GM12878 (cell line): ENCODE data around the gene METTL1. TPM values are rescaled to one million over a fixed set of nuclear protein-coding genes. Genes with fewer than 3 reads are reported as not detected.

Experiments
- ATAC-seq: fragments of 200-7000 bp; cut with Tn5 transposase; 3 replicates; pipeline ENCODE4 v1.9.1; 2020; ENCODE audit warnings: mild to moderate bottlenecking, moderate library complexity
- BruUV-seq: library from RNA; stranded (reverse); fragments of 400-500 nt; replicated peaks from 2 replicates; lab custom pipeline; 2021; lab: Mats Ljungman, UMichigan
- CTCF ChIA-PET: fragments of 300-600 bp; sonication (Branson Sonifier 250); formaldehyde crosslinking; extraction: SDS; loops from one replicate; lab custom pipeline; 2021; ENCODE audit warnings: inconsistent platforms; lab: Yijun Ruan, JAX
- POLR2A ChIA-PET: fragments of 350-600 bp; formaldehyde crosslinking; extraction: SDS; loops from one replicate; lab custom pipeline; 2021; ENCODE audit warnings: inconsistent platforms; lab: Charles Lee
- RAD21 ChIA-PET: fragments of 300-600 bp; sonication (Branson Sonifier 250); formaldehyde crosslinking; loops from one replicate; lab custom pipeline; 2023; ENCODE audit warnings: antibody characterized with exemption; ENCODE audit not compliant: unreplicated experiment; lab: Charles Lee
- SMC1A ChIA-PET: fragments of 300-600 bp; sonication (Branson Sonifier 250); formaldehyde crosslinking; loops from one replicate; lab custom pipeline; 2023; ENCODE audit not compliant: unreplicated experiment, uncharacterized antibody; lab: Charles Lee
- DNase-seq: peaks from one replicate; pipeline ENCODE4 v3.0.0-alpha.2; 2011; ENCODE audit warnings: low read depth, low spot score
- FAIRE-seq: peaks from 3 replicates; lab custom pipeline; 2011; peaks lifted over from hg19 to GRCh38; lab: Jason Lieb, UNC
- H2AFZ ChIP-seq: 2 replicates; pipeline ENCODE4 v1.6.0; 2011; ENCODE audit warnings: low read depth, low read length, control low read depth; ENCODE audit not compliant: control insufficient read depth
- H3K27ac ChIP-seq: 2 replicates; pipeline ENCODE4 v1.5.1; 2011; ENCODE audit warnings: control low read depth; ENCODE audit not compliant: control insufficient read depth, insufficient read depth
- H3K27me3 ChIP-seq, 2 experiments: replicated peaks in 1 of 2; 2 replicates each; pipeline versions ENCODE4 v1.6.0 to v1.6.1; 2011; ENCODE audit warnings: low read length in 1 of 2; ENCODE audit not compliant: control insufficient read depth in 2 of 2, insufficient read depth in 2 of 2
- H3K36me3 ChIP-seq, 2 experiments: 2 replicates each; pipeline ENCODE4 v1.5.1; 2011; ENCODE audit warnings: low read length in 1 of 2; ENCODE audit not compliant: control insufficient read depth in 2 of 2, insufficient read depth in 2 of 2
- H3K4me1 ChIP-seq: 2 replicates; pipeline ENCODE4 v1.6.1; 2011; ENCODE audit warnings: mild to moderate bottlenecking, low read length, moderate library complexity, mixed read lengths; ENCODE audit not compliant: control insufficient read depth, insufficient read depth
- H3K4me2 ChIP-seq: 2 replicates; pipeline ENCODE4 v1.6.0; 2011; ENCODE audit warnings: control low read depth; ENCODE audit not compliant: control insufficient read depth, insufficient read depth
- H3K4me3 ChIP-seq: fragments of 200-600 bp; sonication (generic); 2 replicates; pipeline ENCODE4 v1.5.1; 2016
- H3K79me2 ChIP-seq: 2 replicates; pipeline ENCODE4 v1.6.0; 2011; ENCODE audit warnings: low read length; ENCODE audit not compliant: control insufficient read depth, insufficient read depth
- H3K9ac ChIP-seq: 2 replicates; pipeline ENCODE4 v1.8.0; 2011; ENCODE audit warnings: low read length, control low read depth, mixed read lengths; ENCODE audit not compliant: control insufficient read depth, insufficient read depth
- H3K9me3 ChIP-seq: replicated peaks from 3 replicates; pipeline ENCODE4 v1.5.1; 2011; ENCODE audit warnings: mild to moderate bottlenecking, low read length; ENCODE audit not compliant: control insufficient read depth, insufficient read depth
- H4K20me1 ChIP-seq: 2 replicates; pipeline ENCODE4 v1.6.0; 2011; ENCODE audit not compliant: control insufficient read depth, insufficient read depth
- EZH2 ChIP-seq: IDR thresholded peaks from 2 replicates; pipeline ENCODE4 v1.6.1; 2012; ENCODE audit warnings: low read depth, mild to moderate bottlenecking, control low read depth, inconsistent platforms, low read length, borderline replicate concordance; ENCODE audit not compliant: control insufficient read depth
- FOXK2 ChIP-seq: fragments of 450-650 bp; IDR thresholded peaks from 2 replicates; pipeline ENCODE4 v1.6.1; 2017; ENCODE audit warnings: mild to moderate bottlenecking, moderate library complexity
- HCFC1 ChIP-seq: fragments of 150-350 bp; IDR thresholded peaks from 2 replicates; pipeline ENCODE4 v1.6.1; 2014; ENCODE audit warnings: low read length
- KAT2A ChIP-seq: conservative IDR thresholded peaks from 2 replicates; pipeline ENCODE4 v1.6.1; 2011; ENCODE audit warnings: low read depth, low read length; ENCODE audit not compliant: control insufficient read depth
- KDM1A ChIP-seq: fragments of 200-600 bp; sonication (generic); IDR thresholded peaks from 2 replicates; pipeline ENCODE4 v1.6.1; 2016; ENCODE audit warnings: borderline replicate concordance
- LARP7 ChIP-seq: fragments of 450-650 bp; IDR thresholded peaks from 2 replicates; pipeline ENCODE4 v1.6.1; 2017; ENCODE audit warnings: mild to moderate bottlenecking
- MEF2B ChIP-seq: fragments of 450-650 bp; IDR thresholded peaks from 2 replicates; pipeline ENCODE4 v1.6.1; 2018; ENCODE audit warnings: mild to moderate bottlenecking, moderate library complexity; ENCODE audit not compliant: partially characterized antibody, poor library complexity, severe bottlenecking
- MXI1 ChIP-seq: fragments of 150-350 bp; IDR thresholded peaks from 2 replicates; pipeline ENCODE4 v1.6.1; 2011; ENCODE audit warnings: low read depth, mild to moderate bottlenecking, inconsistent platforms, low read length, improper control_type of control experiment
- MYC ChIP-seq: IDR thresholded peaks from 2 replicates; pipeline ENCODE4 v1.6.1; 2011; ENCODE audit warnings: mild to moderate bottlenecking, low read length, moderate library complexity, inconsistent platforms; ENCODE audit not compliant: insufficient read depth, insufficient replicate concordance, insufficient read length, severe bottlenecking
- NBN ChIP-seq: fragments of 450-650 bp; IDR thresholded peaks from 2 replicates; pipeline ENCODE4 v1.6.1; 2016
- NFYB ChIP-seq: IDR thresholded peaks from 2 replicates; pipeline ENCODE4 v1.6.1; 2011; ENCODE audit warnings: low read depth, mild to moderate bottlenecking, low read length, improper control_type of control experiment, moderate library complexity; ENCODE audit not compliant: insufficient read depth
- PAX8 ChIP-seq: fragments of 450-650 bp; IDR thresholded peaks from 2 replicates; pipeline ENCODE4 v1.6.1; 2017; ENCODE audit warnings: mild to moderate bottlenecking, moderate library complexity
- POLR2AphosphoS2 ChIP-seq: IDR thresholded peaks from 2 replicates; pipeline ENCODE4 v1.6.1; 2011; ENCODE audit warnings: low read depth, mild to moderate bottlenecking, low read length, improper control_type of control experiment, moderate library complexity
- PRDM15 ChIP-seq: fragments of 450-650 bp; formaldehyde crosslinking; IDR thresholded peaks from 2 replicates; pipeline ENCODE4 v1.4.0; 2020; ENCODE audit warnings: mild to moderate bottlenecking, moderate library complexity
- RAD21 ChIP-seq: IDR thresholded peaks from 2 replicates; pipeline ENCODE4 v1.6.1; 2011; ENCODE audit warnings: mild to moderate bottlenecking, low read depth, low read length, moderate library complexity; ENCODE audit not compliant: insufficient read depth
- RBBP5 ChIP-seq: fragments of 200-600 bp; sonication (generic); conservative IDR thresholded peaks from 2 replicates; pipeline ENCODE4 v1.6.1; 2016
- RUNX3 ChIP-seq: IDR thresholded peaks from 2 replicates; pipeline ENCODE4 v1.6.1; 2012; ENCODE audit warnings: low read length, inconsistent platforms
- SIX5 ChIP-seq: IDR thresholded peaks from 2 replicates; pipeline ENCODE4 v1.6.1; 2011; ENCODE audit warnings: mild to moderate bottlenecking, low read depth, low read length, moderate library complexity; ENCODE audit not compliant: severe bottlenecking
- SP1 ChIP-seq: IDR thresholded peaks from one replicate; pipeline ENCODE4 v1.6.1; 2011; ENCODE audit warnings: low read depth, low read length
- ZNF24 ChIP-seq: fragments of 450-650 bp; IDR thresholded peaks from 2 replicates; pipeline ENCODE4 v1.6.1; 2017; ENCODE audit warnings: antibody characterized with exemption, mild to moderate bottlenecking
- WGBS: methylation state at CpG from one replicate; pipeline ENCODE4 v1.1.6; 2016; ENCODE audit warnings: low lambda C conversion rate; ENCODE audit not compliant: insufficient replicate concordance, insufficient coverage; ENCODE audit errors: missing lambda C conversion rate; 5-methylcytosine and 5-hydroxymethylcytosine counted together
- in situ Hi-C: fragments of 300-500 bp; cut with MboI; formaldehyde crosslinking; loops from 9 replicates; pipeline ENCODE4 v1.14.3; 2018; ENCODE audit warnings: mixed read lengths
- intact Hi-C: fragments of 100-400 bp; cut with micrococcal nuclease; formaldehyde crosslinking; loops from one replicate; pipeline ENCODE4 v1.14.2; 2022; ENCODE audit not compliant: unreplicated experiment
- polyA plus RNA-seq, 11 experiments: library from polyadenylated mRNA; depleted of rRNA in 4 of 11; unstranded in 6 of 11; stranded (reverse) in 5 of 11; fragments of >200 nt; fragmentation: Nextera tagmentation in 4 of 11; fragmentation: Illumina TruSeq in 1 of 11; extraction: Ambion mirVana in 4 of 11; extraction: Trizol in 1 of 11; gene quantifications; 1 replicate in 1 of 11; 2 replicates in 10 of 11; pipeline versions ENCODE4 v1.2.1 to v1.2.3, GENCODE V29; 2011 to 2016; ENCODE audit warnings: inconsistent platforms in 2 of 11, missing spikeins in 2 of 11, low read depth in 1 of 11
- total RNA-seq, 4 experiments: library from RNA; depleted of rRNA in 3 of 4; stranded (reverse); fragments of >200 nt in 3 of 4; fragmentation: Illumina TruSeq in 1 of 4; extraction: Trizol in 1 of 4; gene quantifications; 2 replicates each; pipeline versions ENCODE4 v1.2.1 to v1.2.3, GENCODE V29; 2013 to 2021

METTL1 gene
- total and polyA plus RNA-seq, 10 of the 15 experiments (the other 5 are each of a cell fraction or from before 2014, with no cell fraction given), result 11.3 to 44.3 (median 30.6) TPM

- Histone ChIP-seq H3K9ac (no peak overlapping the region), H4K20me1 (no peaks in the 10 kb centered on the region), H2AFZ (no peak overlapping the region), H3K79me2 (no peaks in the 10 kb centered on the region), H3K4me2 (no peak overlapping the region), H3K27ac (no peak overlapping the region), H3K36me3 (peaks cover 9 to 10% of the 10 kb centered on the region in 2 experiments; a peak in 3 of 4 replicates), H3K4me1 (no peaks in the 10 kb centered on the region), H3K4me3 (no peak overlapping the region), H3K9me3 (no peaks in the 10 kb centered on the region), H3K27me3 (no peaks in the 10 kb centered on the region)
- DNase-seq, result no peak
- POLR2A ChIA-PET, result no interaction called here
- no peak for TF ChIP-seq SP1
- TF ChIP-seq LARP7, result no peak
- no peak for TF ChIP-seq RAD21
- TF ChIP-seq RBBP5, result no peak
- TF ChIP-seq FOXK2, result no peak
- no peak for TF ChIP-seq POLR2AphosphoS2
- no peak for TF ChIP-seq KDM1A
- no peak for TF ChIP-seq NFYB
- no peak for TF ChIP-seq PRDM15 (CRISPR knock-in tag)
- TF ChIP-seq MXI1, result no peak
- no peak for TF ChIP-seq RUNX3
- no peak for TF ChIP-seq MEF2B
- no peak for TF ChIP-seq MYC
- no peak for TF ChIP-seq EZH2
- no peak for TF ChIP-seq PAX8
- TF ChIP-seq SIX5, result no peak
- TF ChIP-seq NBN, result no peak
- TF ChIP-seq KAT2A, result no peak
- TF ChIP-seq ZNF24, result no peak
- no peak for TF ChIP-seq HCFC1
- SMC1A ChIA-PET, result no interaction called here
- no TSS peak for BruUV-seq
- FAIRE-seq, result no peak
- RAD21 ChIA-PET, result no interaction called here
- CTCF ChIA-PET, result interaction anchor here (1.6 kb wide), 1 partner anchor 17 kb away, joined by 5 read pairs; no protein-coding TSS in a partner anchor
- intact Hi-C loops, result no loop called here
- ATAC-seq, result no peak
- WGBS, result 91% methylated on average over 10 of the region's 10 CpGs
- in situ Hi-C loops, result no loop called here
These were observed 46.1 kb downstream of the METTL1 start for GRCh38 chr12:57725851-57726150.
